Panc1 (cell line): Measurements from ENCODE around the gene SLC22A15.

Experiments used
- POLR2AphosphoS5 ChIP-seq: IDR thresholded peaks from 2 replicates; pipeline ENCODE4 v1.6.1; 2012; ENCODE audit warnings: mild to moderate bottlenecking, low read depth, low read length, moderate library complexity
- TCF7L2 ChIP-seq: IDR thresholded peaks from 2 replicates; pipeline ENCODE4 v1.6.1; 2011; ENCODE audit warnings: mild to moderate bottlenecking, low read depth, low read length, inconsistent platforms
- TF ChIP-seq, protein P1 (sequence below), 2 experiments: IDR thresholded peaks; 2 replicates each; pipeline ENCODE4 v1.6.1; 2011 to 2012; ENCODE audit warnings: low read depth in 2 of 2, control low read depth in 1 of 2, low read length in 1 of 2, mild to moderate bottlenecking in 1 of 2, moderate library complexity in 1 of 2; ENCODE audit not compliant: insufficient read depth in 1 of 2
- TF ChIP-seq, protein P2 (sequence below): fragments of 450-650 bp; IDR thresholded peaks from 2 replicates; pipeline ENCODE4 v1.5.1; 2017; ENCODE audit warnings: mild to moderate bottlenecking

DNA sequence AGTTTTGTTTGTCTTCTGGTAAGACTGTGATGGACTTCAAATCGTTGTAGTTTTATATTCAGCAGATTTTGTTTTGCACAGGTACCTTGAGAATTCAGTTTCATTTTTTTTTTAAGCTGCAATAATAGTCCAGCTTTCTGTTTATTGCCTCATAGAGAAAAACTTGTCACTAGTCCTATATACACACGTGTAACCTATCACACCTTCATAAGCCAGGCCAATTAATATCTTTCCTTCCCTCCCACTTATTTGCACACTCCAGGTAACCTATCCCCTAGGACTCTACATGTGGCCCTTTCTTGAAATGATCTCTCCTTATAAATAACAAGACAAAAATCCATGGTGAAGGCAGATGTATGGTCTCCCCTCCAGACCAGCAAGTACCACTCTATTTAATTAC is 62.4 kb downstream of the SLC22A15 start:
- TF ChIP-seq, protein P1, sequence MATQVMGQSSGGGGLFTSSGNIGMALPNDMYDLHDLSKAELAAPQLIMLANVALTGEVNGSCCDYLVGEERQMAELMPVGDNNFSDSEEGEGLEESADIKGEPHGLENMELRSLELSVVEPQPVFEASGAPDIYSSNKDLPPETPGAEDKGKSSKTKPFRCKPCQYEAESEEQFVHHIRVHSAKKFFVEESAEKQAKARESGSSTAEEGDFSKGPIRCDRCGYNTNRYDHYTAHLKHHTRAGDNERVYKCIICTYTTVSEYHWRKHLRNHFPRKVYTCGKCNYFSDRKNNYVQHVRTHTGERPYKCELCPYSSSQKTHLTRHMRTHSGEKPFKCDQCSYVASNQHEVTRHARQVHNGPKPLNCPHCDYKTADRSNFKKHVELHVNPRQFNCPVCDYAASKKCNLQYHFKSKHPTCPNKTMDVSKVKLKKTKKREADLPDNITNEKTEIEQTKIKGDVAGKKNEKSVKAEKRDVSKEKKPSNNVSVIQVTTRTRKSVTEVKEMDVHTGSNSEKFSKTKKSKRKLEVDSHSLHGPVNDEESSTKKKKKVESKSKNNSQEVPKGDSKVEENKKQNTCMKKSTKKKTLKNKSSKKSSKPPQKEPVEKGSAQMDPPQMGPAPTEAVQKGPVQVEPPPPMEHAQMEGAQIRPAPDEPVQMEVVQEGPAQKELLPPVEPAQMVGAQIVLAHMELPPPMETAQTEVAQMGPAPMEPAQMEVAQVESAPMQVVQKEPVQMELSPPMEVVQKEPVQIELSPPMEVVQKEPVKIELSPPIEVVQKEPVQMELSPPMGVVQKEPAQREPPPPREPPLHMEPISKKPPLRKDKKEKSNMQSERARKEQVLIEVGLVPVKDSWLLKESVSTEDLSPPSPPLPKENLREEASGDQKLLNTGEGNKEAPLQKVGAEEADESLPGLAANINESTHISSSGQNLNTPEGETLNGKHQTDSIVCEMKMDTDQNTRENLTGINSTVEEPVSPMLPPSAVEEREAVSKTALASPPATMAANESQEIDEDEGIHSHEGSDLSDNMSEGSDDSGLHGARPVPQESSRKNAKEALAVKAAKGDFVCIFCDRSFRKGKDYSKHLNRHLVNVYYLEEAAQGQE (IDR thresholded peaks at IDR 0.05; ENCODE audit: insufficient read depth in 1 of 2, low read depth in 2 of 2, low read length in 1 of 2): no peak
- TF ChIP-seq, protein P2, sequence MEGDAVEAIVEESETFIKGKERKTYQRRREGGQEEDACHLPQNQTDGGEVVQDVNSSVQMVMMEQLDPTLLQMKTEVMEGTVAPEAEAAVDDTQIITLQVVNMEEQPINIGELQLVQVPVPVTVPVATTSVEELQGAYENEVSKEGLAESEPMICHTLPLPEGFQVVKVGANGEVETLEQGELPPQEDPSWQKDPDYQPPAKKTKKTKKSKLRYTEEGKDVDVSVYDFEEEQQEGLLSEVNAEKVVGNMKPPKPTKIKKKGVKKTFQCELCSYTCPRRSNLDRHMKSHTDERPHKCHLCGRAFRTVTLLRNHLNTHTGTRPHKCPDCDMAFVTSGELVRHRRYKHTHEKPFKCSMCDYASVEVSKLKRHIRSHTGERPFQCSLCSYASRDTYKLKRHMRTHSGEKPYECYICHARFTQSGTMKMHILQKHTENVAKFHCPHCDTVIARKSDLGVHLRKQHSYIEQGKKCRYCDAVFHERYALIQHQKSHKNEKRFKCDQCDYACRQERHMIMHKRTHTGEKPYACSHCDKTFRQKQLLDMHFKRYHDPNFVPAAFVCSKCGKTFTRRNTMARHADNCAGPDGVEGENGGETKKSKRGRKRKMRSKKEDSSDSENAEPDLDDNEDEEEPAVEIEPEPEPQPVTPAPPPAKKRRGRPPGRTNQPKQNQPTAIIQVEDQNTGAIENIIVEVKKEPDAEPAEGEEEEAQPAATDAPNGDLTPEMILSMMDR: no peak
- TF ChIP-seq TCF7L2 (no peak), POLR2AphosphoS5 (no peak)
